ENCODE results near the gene UST. TPM values are rescaled to one million over a fixed set of nuclear protein-coding genes. Genes with fewer than 3 reads are reported as not detected.

Gene UST
- total RNA-seq, 1 donor from 2014 or later = 33.3 TPM

DNA sequence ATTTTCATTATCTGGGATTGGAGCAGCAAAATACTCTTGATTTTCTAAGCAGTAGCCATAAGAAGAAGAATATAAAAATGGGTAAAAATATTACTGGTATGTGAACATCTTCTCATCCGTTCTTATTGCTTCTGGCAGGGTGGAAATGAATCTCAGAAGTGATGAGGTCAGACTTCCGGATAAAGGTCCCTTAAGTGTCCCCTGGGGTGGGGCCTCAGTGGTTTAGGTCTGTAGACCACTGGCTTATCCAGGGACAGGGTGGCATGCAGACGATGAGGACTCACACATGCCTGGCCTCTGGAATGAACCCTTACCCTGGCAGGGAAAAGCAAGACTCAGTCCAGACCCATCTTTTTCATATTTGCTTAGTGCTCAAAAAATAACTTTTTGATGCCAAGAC lies 143.3 kb downstream of the UST start:
- Histone ChIP-seq H3F3A (ENCODE audit: low read depth) (peaks cover 25% of the 10 kb centered on the region), H3K36me3 (no peaks in the 10 kb centered on the region), H4K20me1 (ENCODE audit: low read depth) (peaks cover 4% of the 10 kb centered on the region), H3K79me2 (ENCODE audit: low read depth) (peaks cover 11% of the 10 kb centered on the region), H3K27me3 (no peaks in the 10 kb centered on the region), H2AFZ (replicated peaks) (no peak overlapping the region), H3K27ac (no peak overlapping the region), H3K9ac (no peak overlapping the region), H3K9me3 (ENCODE audit: low read depth) (no peaks in the 10 kb centered on the region), H3K4me2 (no peak overlapping the region), H3K4me1 (peaks cover 34% of the 10 kb centered on the region), H3K4me3 (no peak overlapping the region)
- no peaks in the 10 kb centered on the region for H3K9me3 Mint-ChIP-seq
- TF ChIP-seq CTCF (IDR thresholded peaks at IDR 0.05) (no peak), EZH2 (IDR thresholded peaks at IDR 0.05) (no peak), EZH2phosphoT487 (IDR thresholded peaks at IDR 0.05) (no peak)
- H3K27ac Mint-ChIP-seq = no peak overlapping the region
- H3K4me1 Mint-ChIP-seq = peaks cover 11% of the 10 kb centered on the region
- H3K4me3 Mint-ChIP-seq = no peak overlapping the region
- peaks cover 38% of the 10 kb centered on the region for H3K36me3 Mint-ChIP-seq
- H3K27me3 Mint-ChIP-seq (ENCODE audit: insufficient read depth, low read depth) = peaks cover 2% of the 10 kb centered on the region
- no peak for DNase-seq (ENCODE audit: low spot score)

DNA sequence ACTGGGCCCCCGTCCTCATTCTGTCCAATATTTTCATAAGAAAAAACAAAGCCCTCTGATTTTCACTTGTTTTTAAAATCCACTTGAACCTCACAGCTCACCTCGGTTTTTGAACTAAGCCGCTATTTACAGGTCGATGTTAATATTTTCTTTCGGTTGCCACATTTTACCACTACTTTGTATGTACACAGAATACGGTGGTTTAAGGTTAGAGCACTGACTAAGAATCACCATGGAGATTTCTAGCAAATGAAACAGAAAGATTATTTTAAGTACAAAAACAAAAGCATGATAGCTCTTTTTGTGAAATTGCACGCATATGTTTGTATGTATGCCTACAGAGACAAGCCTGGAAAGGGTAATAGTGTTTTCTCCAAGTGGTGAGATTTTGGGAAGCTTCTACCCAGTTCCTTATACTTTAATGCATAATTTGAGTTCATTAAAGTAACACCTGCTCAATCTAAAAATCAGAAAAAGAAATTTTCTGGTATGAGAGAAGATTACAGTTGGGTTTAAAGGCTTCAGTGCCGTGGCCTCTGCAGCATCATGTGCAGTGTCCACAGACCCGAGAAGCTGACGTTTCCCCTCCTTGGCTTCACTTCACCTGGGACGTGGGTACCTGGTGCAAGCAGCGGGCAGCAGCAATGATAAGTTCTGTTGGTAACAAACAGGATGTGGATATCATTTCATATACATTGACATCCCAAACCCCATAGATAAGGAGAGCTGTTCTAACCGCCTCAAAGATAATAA lies 144.0 kb downstream of the UST start:
- Histone ChIP-seq H3K9ac (no peak overlapping the region), H2AFZ (replicated peaks) (no peak overlapping the region), H4K20me1 (ENCODE audit: low read depth) (peaks cover 2% of the 10 kb centered on the region), H3F3A (ENCODE audit: low read depth) (peaks cover 17% of the 10 kb centered on the region), H3K4me1 (peaks cover 27% of the 10 kb centered on the region), H3K4me2 (no peak overlapping the region), H3K36me3 (no peaks in the 10 kb centered on the region), H3K79me2 (ENCODE audit: low read depth) (peaks cover 7% of the 10 kb centered on the region), H3K27me3 (no peaks in the 10 kb centered on the region), H3K4me3 (no peak overlapping the region), H3K9me3 (ENCODE audit: low read depth) (no peaks in the 10 kb centered on the region), H3K27ac (no peak overlapping the region)
- Mint-ChIP-seq H3K4me3 (no peak overlapping the region), H3K4me1 (peaks cover 13% of the 10 kb centered on the region), H3K27me3 (ENCODE audit: insufficient read depth, low read depth) (peaks cover 2% of the 10 kb centered on the region), H3K27ac (no peak overlapping the region), H3K36me3 (peaks cover 42% of the 10 kb centered on the region), H3K9me3 (peaks cover 2% of the 10 kb centered on the region)
- no peak for DNase-seq (ENCODE audit: low spot score)
- TF ChIP-seq CTCF (IDR thresholded peaks at IDR 0.05) (no peak), EZH2 (IDR thresholded peaks at IDR 0.05) (no peak)

- Mint-ChIP-seq H3K36me3 (peaks cover 42% of the 10 kb centered on the region), H3K4me3 (no peak overlapping the region), H3K27ac (no peak overlapping the region), H3K27me3 (ENCODE audit: insufficient read depth, low read depth) (peaks cover 3% of the 10 kb centered on the region), H3K9me3 (peaks cover 3% of the 10 kb centered on the region), H3K4me1 (peaks cover 16% of the 10 kb centered on the region)
- no peak overlapping the region for H3K4me3 ChIP-seq
- H3K9me3 ChIP-seq (ENCODE audit: low read depth) = no peaks in the 10 kb centered on the region
- peaks cover 21% of the 10 kb centered on the region for H3K4me1 ChIP-seq
- no peak overlapping the region for H3K9ac ChIP-seq
- H3K27me3 ChIP-seq = no peaks in the 10 kb centered on the region
- H3K36me3 ChIP-seq = no peaks in the 10 kb centered on the region
- no peaks in the 10 kb centered on the region for H4K20me1 ChIP-seq (ENCODE audit: low read depth)
- no peak overlapping the region for H3K27ac ChIP-seq
- peaks cover 7% of the 10 kb centered on the region for H3K79me2 ChIP-seq (ENCODE audit: low read depth)
- no peak for TF ChIP-seq EZH2 (IDR thresholded peaks at IDR 0.05)
- no peak for TF ChIP-seq CTCF (IDR thresholded peaks at IDR 0.05)
- TF ChIP-seq EZH2phosphoT487 (IDR thresholded peaks at IDR 0.05) = no peak
- H3K4me2 ChIP-seq = no peak overlapping the region
- H2AFZ ChIP-seq (replicated peaks) = no peak overlapping the region
- H3F3A ChIP-seq (ENCODE audit: low read depth) = peaks cover 12% of the 10 kb centered on the region
- DNase-seq (ENCODE audit: low spot score) = no peak
Observed at GRCh38 chr6:148891405-148891783, 144.6 kb downstream of the UST start.
